ENCODE results near the gene MRPL53. TPM values are rescaled to one million over a fixed set of nuclear protein-coding genes. Genes with fewer than 3 reads are reported as not detected.

Gene MRPL53
- total and polyA plus RNA-seq, 2 of the 13 experiments (the other 11 are each of a cell fraction or from before 2014, with no cell fraction given) = 34.3 to 51.9 TPM

DNA sequence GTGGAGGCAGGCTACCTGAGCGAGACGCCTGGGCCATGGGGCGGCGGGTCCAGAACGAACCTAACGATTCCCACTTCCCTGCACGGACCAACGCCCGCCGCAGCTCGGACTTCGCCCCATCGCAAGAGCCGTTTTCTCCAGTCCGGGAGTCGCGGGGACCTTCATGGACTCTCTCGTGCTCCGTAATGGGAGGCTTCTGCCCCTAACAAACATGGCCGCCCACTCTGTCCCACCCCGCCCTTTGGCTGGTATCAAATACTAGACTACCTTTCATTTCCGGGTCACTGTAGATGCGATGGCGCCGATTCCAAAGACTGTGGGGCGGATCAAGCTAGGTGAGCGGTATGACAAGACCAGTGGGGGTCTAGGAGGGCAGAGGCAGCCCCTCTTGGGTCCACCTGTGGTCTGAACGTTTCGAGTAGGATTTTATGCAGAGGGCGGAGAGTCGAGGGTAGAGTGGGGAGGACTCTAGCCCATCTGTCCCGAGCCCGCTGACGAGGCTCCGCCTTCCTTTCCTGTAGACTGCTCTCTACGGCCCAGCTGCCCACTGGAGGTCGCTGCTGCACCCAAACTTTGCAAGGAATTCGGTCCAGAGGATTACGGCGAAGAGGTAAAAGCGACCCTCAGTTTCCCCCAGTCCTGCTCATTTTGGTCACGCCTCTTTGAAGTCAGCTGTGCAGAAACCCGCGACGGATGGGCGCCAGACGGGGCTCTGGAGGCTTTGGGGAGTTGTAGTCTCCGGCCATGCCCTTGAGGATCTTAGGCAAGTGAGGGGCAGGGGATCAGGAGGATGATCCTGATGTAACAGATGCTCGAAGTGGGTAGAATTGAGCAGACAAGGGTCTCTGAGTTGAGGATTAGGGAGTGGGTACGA lies 10.6 kb upstream of the MRPL53 start, which contains the start of the genes CCDC142 and TTC31 (continued):
- TF ChIP-seq, protein P1, sequence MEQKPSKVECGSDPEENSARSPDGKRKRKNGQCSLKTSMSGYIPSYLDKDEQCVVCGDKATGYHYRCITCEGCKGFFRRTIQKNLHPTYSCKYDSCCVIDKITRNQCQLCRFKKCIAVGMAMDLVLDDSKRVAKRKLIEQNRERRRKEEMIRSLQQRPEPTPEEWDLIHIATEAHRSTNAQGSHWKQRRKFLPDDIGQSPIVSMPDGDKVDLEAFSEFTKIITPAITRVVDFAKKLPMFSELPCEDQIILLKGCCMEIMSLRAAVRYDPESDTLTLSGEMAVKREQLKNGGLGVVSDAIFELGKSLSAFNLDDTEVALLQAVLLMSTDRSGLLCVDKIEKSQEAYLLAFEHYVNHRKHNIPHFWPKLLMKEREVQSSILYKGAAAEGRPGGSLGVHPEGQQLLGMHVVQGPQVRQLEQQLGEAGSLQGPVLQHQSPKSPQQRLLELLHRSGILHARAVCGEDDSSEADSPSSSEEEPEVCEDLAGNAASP (CRISPR knock-in tag; IDR thresholded peaks at IDR 0.05; ENCODE audit: borderline replicate concordance) = peak; percentile 77
- TF ChIP-seq, protein P2, sequence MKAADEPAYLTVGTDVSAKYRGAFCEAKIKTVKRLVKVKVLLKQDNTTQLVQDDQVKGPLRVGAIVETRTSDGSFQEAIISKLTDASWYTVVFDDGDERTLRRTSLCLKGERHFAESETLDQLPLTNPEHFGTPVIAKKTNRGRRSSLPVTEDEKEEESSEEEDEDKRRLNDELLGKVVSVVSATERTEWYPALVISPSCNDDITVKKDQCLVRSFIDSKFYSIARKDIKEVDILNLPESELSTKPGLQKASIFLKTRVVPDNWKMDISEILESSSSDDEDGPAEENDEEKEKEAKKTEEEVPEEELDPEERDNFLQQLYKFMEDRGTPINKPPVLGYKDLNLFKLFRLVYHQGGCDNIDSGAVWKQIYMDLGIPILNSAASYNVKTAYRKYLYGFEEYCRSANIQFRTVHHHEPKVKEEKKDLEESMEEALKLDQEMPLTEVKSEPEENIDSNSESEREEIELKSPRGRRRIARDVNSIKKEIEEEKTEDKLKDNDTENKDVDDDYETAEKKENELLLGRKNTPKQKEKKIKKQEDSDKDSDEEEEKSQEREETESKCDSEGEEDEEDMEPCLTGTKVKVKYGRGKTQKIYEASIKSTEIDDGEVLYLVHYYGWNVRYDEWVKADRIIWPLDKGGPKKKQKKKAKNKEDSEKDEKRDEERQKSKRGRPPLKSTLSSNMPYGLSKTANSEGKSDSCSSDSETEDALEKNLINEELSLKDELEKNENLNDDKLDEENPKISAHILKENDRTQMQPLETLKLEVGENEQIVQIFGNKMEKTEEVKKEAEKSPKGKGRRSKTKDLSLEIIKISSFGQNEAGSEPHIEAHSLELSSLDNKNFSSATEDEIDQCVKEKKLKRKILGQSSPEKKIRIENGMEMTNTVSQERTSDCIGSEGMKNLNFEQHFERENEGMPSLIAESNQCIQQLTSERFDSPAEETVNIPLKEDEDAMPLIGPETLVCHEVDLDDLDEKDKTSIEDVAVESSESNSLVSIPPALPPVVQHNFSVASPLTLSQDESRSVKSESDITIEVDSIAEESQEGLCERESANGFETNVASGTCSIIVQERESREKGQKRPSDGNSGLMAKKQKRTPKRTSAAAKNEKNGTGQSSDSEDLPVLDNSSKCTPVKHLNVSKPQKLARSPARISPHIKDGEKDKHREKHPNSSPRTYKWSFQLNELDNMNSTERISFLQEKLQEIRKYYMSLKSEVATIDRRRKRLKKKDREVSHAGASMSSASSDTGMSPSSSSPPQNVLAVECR (CRISPR knock-in tag; IDR thresholded peaks at IDR 0.05; ENCODE audit: borderline replicate concordance) = peak; percentile 95
- TF ChIP-seq ZEB1 (IDR thresholded peaks at IDR 0.05; ENCODE audit: insufficient replicate concordance, low read depth) (peak; percentile 33), PHF5A (CRISPR knock-in tag; IDR thresholded peaks at IDR 0.05; ENCODE audit: low read depth, unreplicated experiment) (peak; percentile 71), ZNF33B (CRISPR knock-in tag; IDR thresholded peaks at IDR 0.05) (no peak), NR1H2 (CRISPR knock-in tag; IDR thresholded peaks at IDR 0.05; ENCODE audit: borderline replicate concordance, low read depth) (no peak), SMAD9 (CRISPR knock-in tag; IDR thresholded peaks at IDR 0.05) (peak; percentile 90; the same call in 1 of the 2 replicates), ZNF577 (CRISPR knock-in tag; IDR thresholded peaks at IDR 0.05; ENCODE audit: borderline replicate concordance, low read depth) (no peak), HOXA5 (CRISPR knock-in tag; IDR thresholded peaks at IDR 0.05) (peak; percentile 83), AGO2 (optimal IDR thresholded peaks at IDR 0.05; ENCODE audit: low read depth, low read length) (peak; percentile 50)
- TF ChIP-seq, protein P3, sequence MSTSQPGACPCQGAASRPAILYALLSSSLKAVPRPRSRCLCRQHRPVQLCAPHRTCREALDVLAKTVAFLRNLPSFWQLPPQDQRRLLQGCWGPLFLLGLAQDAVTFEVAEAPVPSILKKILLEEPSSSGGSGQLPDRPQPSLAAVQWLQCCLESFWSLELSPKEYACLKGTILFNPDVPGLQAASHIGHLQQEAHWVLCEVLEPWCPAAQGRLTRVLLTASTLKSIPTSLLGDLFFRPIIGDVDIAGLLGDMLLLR (CRISPR knock-in tag; IDR thresholded peaks at IDR 0.05) = peak; percentile 88
- TF ChIP-seq, protein P4, sequence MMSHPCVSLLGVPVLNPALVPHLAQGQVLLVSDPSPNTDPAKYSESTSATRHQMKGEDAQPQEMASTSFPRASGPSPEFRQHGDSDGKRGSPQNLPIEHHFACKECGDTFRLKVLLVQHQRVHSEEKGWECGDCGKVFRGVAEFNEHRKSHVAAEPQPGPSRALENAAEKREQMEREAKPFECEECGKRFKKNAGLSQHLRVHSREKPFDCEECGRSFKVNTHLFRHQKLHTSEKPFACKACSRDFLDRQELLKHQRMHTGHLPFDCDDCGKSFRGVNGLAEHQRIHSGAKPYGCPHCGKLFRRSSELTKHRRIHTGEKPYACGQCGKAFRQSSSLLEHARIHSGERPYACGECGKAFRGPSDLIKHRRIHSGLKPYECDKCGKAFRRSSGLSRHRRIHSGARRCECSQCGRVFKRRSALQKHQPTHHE (CRISPR knock-in tag; IDR thresholded peaks at IDR 0.05; ENCODE audit: borderline replicate concordance) = 0 out of 2 replicates have a peak, but pooled peaks have one; percentile 21
- TF ChIP-seq, protein P5, sequence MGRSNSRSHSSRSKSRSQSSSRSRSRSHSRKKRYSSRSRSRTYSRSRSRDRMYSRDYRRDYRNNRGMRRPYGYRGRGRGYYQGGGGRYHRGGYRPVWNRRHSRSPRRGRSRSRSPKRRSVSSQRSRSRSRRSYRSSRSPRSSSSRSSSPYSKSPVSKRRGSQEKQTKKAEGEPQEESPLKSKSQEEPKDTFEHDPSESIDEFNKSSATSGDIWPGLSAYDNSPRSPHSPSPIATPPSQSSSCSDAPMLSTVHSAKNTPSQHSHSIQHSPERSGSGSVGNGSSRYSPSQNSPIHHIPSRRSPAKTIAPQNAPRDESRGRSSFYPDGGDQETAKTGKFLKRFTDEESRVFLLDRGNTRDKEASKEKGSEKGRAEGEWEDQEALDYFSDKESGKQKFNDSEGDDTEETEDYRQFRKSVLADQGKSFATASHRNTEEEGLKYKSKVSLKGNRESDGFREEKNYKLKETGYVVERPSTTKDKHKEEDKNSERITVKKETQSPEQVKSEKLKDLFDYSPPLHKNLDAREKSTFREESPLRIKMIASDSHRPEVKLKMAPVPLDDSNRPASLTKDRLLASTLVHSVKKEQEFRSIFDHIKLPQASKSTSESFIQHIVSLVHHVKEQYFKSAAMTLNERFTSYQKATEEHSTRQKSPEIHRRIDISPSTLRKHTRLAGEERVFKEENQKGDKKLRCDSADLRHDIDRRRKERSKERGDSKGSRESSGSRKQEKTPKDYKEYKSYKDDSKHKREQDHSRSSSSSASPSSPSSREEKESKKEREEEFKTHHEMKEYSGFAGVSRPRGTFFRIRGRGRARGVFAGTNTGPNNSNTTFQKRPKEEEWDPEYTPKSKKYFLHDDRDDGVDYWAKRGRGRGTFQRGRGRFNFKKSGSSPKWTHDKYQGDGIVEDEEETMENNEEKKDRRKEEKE (IDR thresholded peaks at IDR 0.05) = no peak
- TF ChIP-seq, protein P6, sequence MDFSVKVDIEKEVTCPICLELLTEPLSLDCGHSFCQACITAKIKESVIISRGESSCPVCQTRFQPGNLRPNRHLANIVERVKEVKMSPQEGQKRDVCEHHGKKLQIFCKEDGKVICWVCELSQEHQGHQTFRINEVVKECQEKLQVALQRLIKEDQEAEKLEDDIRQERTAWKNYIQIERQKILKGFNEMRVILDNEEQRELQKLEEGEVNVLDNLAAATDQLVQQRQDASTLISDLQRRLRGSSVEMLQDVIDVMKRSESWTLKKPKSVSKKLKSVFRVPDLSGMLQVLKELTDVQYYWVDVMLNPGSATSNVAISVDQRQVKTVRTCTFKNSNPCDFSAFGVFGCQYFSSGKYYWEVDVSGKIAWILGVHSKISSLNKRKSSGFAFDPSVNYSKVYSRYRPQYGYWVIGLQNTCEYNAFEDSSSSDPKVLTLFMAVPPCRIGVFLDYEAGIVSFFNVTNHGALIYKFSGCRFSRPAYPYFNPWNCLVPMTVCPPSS (IDR thresholded peaks at IDR 0.05) = no peak

All from HepG2 (cell line).